Left ventricle myocardium superior (tissue), 1 donor: ENCODE results near the gene TTC24. TPM values are rescaled to one million over a fixed set of nuclear protein-coding genes. Genes with fewer than 3 reads are reported as not detected.
A peak's percentile ranks its signal among the peaks of the same experiment; 100 is the strongest.
"Not testable (repeated sequence)": the region's sequence is repeated elsewhere in the genome, so short reads cannot be mapped to it uniquely, and the experiment has no call there.

Source experiments
- ATAC-seq: fragments of 200-7000 bp; cut with Tn5 transposase; one replicate; pipeline ENCODE4 v1.9.1; 2020; ENCODE audit warnings: mild to moderate bottlenecking, moderate library complexity
- DNase-seq: peaks from one replicate; pipeline ENCODE4 v3.0.0-alpha.2; 2020
- intact Hi-C: fragments of 100-400 bp; cut with micrococcal nuclease; formaldehyde crosslinking; loops from one replicate; pipeline ENCODE4 v1.11.0; 2022
- total RNA-seq: library from RNA; stranded (reverse); fragmentation: NEBNext Ultra II Directional; extraction: Animal tissue kit (Norgen Biotek cat#: 25700); gene quantifications from one replicate; pipeline ENCODE4 v1.2.1, GENCODE V29; 2021
- donor health status: DM: no; HTN: yes; CAD: no; lungs with severe emphysema.

Gene TTC24
- total RNA-seq, 1 donor from 2014 or later = not detected

GRCh38 chr1:156624814-156625435 lies 45.4 kb downstream of the TTC24 start:
- DNase-seq (no peak), ATAC-seq (peak; percentile 31)
- intact Hi-C loops = no loop called here

GRCh38 chr1:156625436-156626078 lies 46.0 kb downstream of the TTC24 start:
- DNase-seq (peak; percentile 78), ATAC-seq (peak; percentile 70)
- intact Hi-C loops = no loop called here

GRCh38 chr1:156626079-156626438 lies 46.5 kb downstream of the TTC24 start:
- intact Hi-C loops = no loop called here

GRCh38 chr1:156627313-156627880 lies 47.9 kb downstream of the TTC24 start:
- ATAC-seq = no peak
- intact Hi-C loops = no loop called here

More at GRCh38 chr1:156626079-156626438, 46.5 kb downstream of the TTC24 start:
- ATAC-seq (no peak), DNase-seq (no peak)

GRCh38 chr1:156629823-156630449 lies 50.4 kb downstream of the TTC24 start:
- ATAC-seq (no peak), DNase-seq (no peak)
- intact Hi-C loops = no loop called here

More at GRCh38 chr1:156627313-156627880, 47.9 kb downstream of the TTC24 start:
- no peak for DNase-seq

GRCh38 chr1:156631152-156631551 lies 51.6 kb downstream of the TTC24 start:
- ATAC-seq, intact Hi-C loops, DNase-seq: not testable (repeated sequence)

- DNase-seq (no peak), ATAC-seq (no peak)
- intact Hi-C loops = no loop called here
Observed at GRCh38 chr1:156632355-156632754, 52.8 kb downstream of the TTC24 start.

Other genes starting within 250 kb of the TTC24 start
- gene CCT3, start 241.4 kb upstream of the TTC24 start, total RNA-seq = 131 TPM
- not detected for gene TSACC, start 241.2 kb upstream of the TTC24 start, total RNA-seq
- gene RHBG, start 210.5 kb upstream of the TTC24 start, total RNA-seq = not detected
- gene MEF2D, start 78.9 kb upstream of the TTC24 start, total RNA-seq = 116 TPM
- gene IQGAP3, start 7.2 kb upstream of the TTC24 start, total RNA-seq = 0.42 TPM
- 123 TPM for gene NAXE, start 12.1 kb downstream of the TTC24 start, total RNA-seq
- 14.1 TPM for gene GPATCH4, start 21.8 kb downstream of the TTC24 start, total RNA-seq
- gene HAPLN2, start 39.7 kb downstream of the TTC24 start, total RNA-seq = 1.5 TPM
- 0.52 TPM for gene BCAN, start 62.4 kb downstream of the TTC24 start, total RNA-seq
- 94.7 TPM for gene NES, start 97.7 kb downstream of the TTC24 start, total RNA-seq
- gene CRABP2, start 125.9 kb downstream of the TTC24 start, total RNA-seq = 0.74 TPM
- 14.7 TPM for gene METTL25B, start 148.7 kb downstream of the TTC24 start, total RNA-seq
- gene ISG20L2, start 149.0 kb downstream of the TTC24 start, total RNA-seq = 12.0 TPM
- gene MRPL24, start 161.4 kb downstream of the TTC24 start, total RNA-seq = 96.1 TPM
- gene HDGF, start 172.0 kb downstream of the TTC24 start, total RNA-seq = 185 TPM
- 41.3 TPM for gene PRCC, start 187.8 kb downstream of the TTC24 start, total RNA-seq
- gene SH2D2A, start 237.1 kb downstream of the TTC24 start, total RNA-seq = 1.0 TPM